Panc1 (cell line): ENCODE data around the gene ALG14. TPM values are rescaled to one million over a fixed set of nuclear protein-coding genes. Genes with fewer than 3 reads are reported as not detected.

ENCODE experiments used
- ATAC-seq: fragments of 200-7000 bp; cut with Tn5 transposase; 2 replicates; pipeline ENCODE4 v1.9.1; 2020; ENCODE audit warnings: mild to moderate bottlenecking, moderate library complexity
- BruUV-seq: library from RNA; stranded (reverse); fragments of 400-500 nt; replicated peaks from 2 replicates; lab custom pipeline; 2021; lab: Mats Ljungman, UMichigan
- CTCF ChIA-PET: fragments of 300-600 bp; sonication (Branson Sonifier 250); formaldehyde crosslinking; loops from one replicate; lab custom pipeline; 2022; ENCODE audit warnings: antibody characterized with exemption; lab: Charles Lee
- POLR2A ChIA-PET: fragments of 300-600 bp; sonication (Branson Sonifier 250); formaldehyde crosslinking; loops from one replicate; lab custom pipeline; 2022; ENCODE audit warnings: antibody characterized with exemption; lab: Charles Lee
- DNase-seq: peaks from one replicate; pipeline ENCODE4 v3.0.0-alpha.2; 2010; ENCODE audit warnings: low read depth, low spot score
- H3K27ac ChIP-seq: 2 replicates; pipeline ENCODE4 v1.5.1; 2011; ENCODE audit warnings: mild to moderate bottlenecking, low read length, inconsistent platforms
- H3K27me3 ChIP-seq: fragments of 200-500 bp; sonication (Bioruptor generic); 2 replicates; pipeline ENCODE4 v1.6.0; 2014; ENCODE audit warnings: low read length, inconsistent platforms; ENCODE audit not compliant: control insufficient read depth, insufficient read depth
- H3K36me3 ChIP-seq: fragments of 200-500 bp; sonication (Bioruptor generic); 2 replicates; pipeline ENCODE4 v1.5.1; 2014; ENCODE audit warnings: inconsistent platforms, mild to moderate bottlenecking, low read length, moderate library complexity; ENCODE audit not compliant: control insufficient read depth, insufficient read depth
- H3K4me1 ChIP-seq: 2 replicates; pipeline ENCODE4 v1.5.1; 2011; ENCODE audit warnings: inconsistent platforms, mild to moderate bottlenecking, low read length, moderate library complexity; ENCODE audit not compliant: control insufficient read depth, insufficient read depth
- H3K4me3 ChIP-seq, 2 experiments: 2 replicates each; pipeline ENCODE4 v1.5.1; 2011 to 2012; ENCODE audit warnings: low read depth in 2 of 2, low read length in 2 of 2, mild to moderate bottlenecking in 2 of 2, inconsistent platforms in 1 of 2, moderate library complexity in 1 of 2
- H3K9me3 ChIP-seq: fragments of 200-500 bp; sonication (Bioruptor generic); 2 replicates; pipeline ENCODE4 v1.5.1; 2014; ENCODE audit warnings: low read depth, mild to moderate bottlenecking, inconsistent platforms, low read length, moderate library complexity; ENCODE audit not compliant: control insufficient read depth, insufficient read depth
- POLR2AphosphoS5 ChIP-seq: IDR thresholded peaks from 2 replicates; pipeline ENCODE4 v1.6.1; 2012; ENCODE audit warnings: mild to moderate bottlenecking, low read depth, low read length, moderate library complexity
- SIN3A ChIP-seq: IDR thresholded peaks from 2 replicates; pipeline ENCODE4 v1.6.1; 2012; ENCODE audit warnings: low read depth, mild to moderate bottlenecking, low read length, moderate library complexity, borderline replicate concordance; ENCODE audit not compliant: insufficient read depth
- TCF7L2 ChIP-seq: IDR thresholded peaks from 2 replicates; pipeline ENCODE4 v1.6.1; 2011; ENCODE audit warnings: mild to moderate bottlenecking, low read depth, low read length, inconsistent platforms
- in situ Hi-C: cut with HindIII; loops from 2 replicates; pipeline ENCODE4 v1.10.0; 2016; ENCODE audit warnings: low sequenced_read_pairs, low pct_unique_long_range_greater_than_20kb
- intact Hi-C: fragments of 100-400 bp; cut with micrococcal nuclease; formaldehyde crosslinking; loops from one replicate; pipeline ENCODE4 v1.10.0; 2022; ENCODE audit not compliant: unreplicated experiment
- total RNA-seq: library from RNA; stranded (reverse); gene quantifications from one replicate; pipeline ENCODE4 v1.2.1, GENCODE V29; 2021; ENCODE audit not compliant: unreplicated experiment
- TF ChIP-seq, protein P1 (sequence below), 2 experiments: IDR thresholded peaks; 2 replicates each; pipeline ENCODE4 v1.6.1; 2011 to 2012; ENCODE audit warnings: low read depth in 2 of 2, control low read depth in 1 of 2, low read length in 1 of 2, mild to moderate bottlenecking in 1 of 2, moderate library complexity in 1 of 2; ENCODE audit not compliant: insufficient read depth in 1 of 2
- TF ChIP-seq, protein P2 (sequence below): fragments of 450-650 bp; IDR thresholded peaks from 2 replicates; pipeline ENCODE4 v1.5.1; 2017; ENCODE audit warnings: mild to moderate bottlenecking

Gene ALG14
- total RNA-seq, 1 experiment from 2014 or later: 4.1 TPM

DNA sequence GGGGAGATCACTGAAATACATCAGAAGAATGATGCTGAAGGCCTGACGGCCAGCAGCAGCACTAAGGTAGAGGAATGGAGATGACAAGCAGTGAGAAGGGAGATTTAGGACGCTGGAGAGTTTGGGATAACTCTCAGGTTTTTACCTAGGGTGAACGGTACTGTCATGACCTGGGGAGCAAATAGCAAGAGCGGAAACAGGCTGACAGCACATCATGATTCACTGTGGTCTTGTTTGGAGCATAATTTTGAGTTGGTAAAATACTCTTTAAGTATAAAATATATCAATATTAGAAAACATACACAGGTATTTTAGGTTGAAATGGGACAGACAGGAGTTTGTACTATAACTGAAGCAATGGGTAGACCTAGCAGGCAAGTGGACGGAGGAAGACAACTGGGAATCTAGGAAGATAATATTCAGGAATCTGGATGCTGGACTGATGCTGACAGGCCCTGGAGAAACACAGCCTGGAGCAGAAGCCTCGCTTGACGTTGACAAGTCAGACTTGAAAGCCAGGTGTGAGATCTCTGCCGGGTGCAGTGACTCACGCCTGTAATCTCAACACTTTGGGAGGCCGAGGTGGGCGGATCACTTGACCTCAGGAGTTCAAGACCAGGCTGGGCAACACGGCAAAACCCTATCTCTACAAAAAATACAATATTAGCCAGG is 33.3 kb downstream of the ALG14 start:
- in situ Hi-C loops (no loop called here), intact Hi-C loops (loop anchor here (5.0 kb wide), 1 partner anchor 112 kb away; the partner anchor contains the start of gene CNN3)
- Histone ChIP-seq H3K27ac (no peak overlapping the region), H3K9me3 (no peaks in the 10 kb centered on the region), H3K27me3 (no peaks in the 10 kb centered on the region), H3K36me3 (no peaks in the 10 kb centered on the region; the same call in 1 of the 2 replicates), H3K4me1 (no peaks in the 10 kb centered on the region), H3K4me3 (no peak overlapping the region)
- ATAC-seq (no peak), DNase-seq (no peak)
- TF ChIP-seq, protein P1, sequence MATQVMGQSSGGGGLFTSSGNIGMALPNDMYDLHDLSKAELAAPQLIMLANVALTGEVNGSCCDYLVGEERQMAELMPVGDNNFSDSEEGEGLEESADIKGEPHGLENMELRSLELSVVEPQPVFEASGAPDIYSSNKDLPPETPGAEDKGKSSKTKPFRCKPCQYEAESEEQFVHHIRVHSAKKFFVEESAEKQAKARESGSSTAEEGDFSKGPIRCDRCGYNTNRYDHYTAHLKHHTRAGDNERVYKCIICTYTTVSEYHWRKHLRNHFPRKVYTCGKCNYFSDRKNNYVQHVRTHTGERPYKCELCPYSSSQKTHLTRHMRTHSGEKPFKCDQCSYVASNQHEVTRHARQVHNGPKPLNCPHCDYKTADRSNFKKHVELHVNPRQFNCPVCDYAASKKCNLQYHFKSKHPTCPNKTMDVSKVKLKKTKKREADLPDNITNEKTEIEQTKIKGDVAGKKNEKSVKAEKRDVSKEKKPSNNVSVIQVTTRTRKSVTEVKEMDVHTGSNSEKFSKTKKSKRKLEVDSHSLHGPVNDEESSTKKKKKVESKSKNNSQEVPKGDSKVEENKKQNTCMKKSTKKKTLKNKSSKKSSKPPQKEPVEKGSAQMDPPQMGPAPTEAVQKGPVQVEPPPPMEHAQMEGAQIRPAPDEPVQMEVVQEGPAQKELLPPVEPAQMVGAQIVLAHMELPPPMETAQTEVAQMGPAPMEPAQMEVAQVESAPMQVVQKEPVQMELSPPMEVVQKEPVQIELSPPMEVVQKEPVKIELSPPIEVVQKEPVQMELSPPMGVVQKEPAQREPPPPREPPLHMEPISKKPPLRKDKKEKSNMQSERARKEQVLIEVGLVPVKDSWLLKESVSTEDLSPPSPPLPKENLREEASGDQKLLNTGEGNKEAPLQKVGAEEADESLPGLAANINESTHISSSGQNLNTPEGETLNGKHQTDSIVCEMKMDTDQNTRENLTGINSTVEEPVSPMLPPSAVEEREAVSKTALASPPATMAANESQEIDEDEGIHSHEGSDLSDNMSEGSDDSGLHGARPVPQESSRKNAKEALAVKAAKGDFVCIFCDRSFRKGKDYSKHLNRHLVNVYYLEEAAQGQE (IDR thresholded peaks at IDR 0.05; ENCODE audit: insufficient read depth in 1 of 2, low read depth in 2 of 2, low read length in 1 of 2): no peak
- TF ChIP-seq POLR2AphosphoS5 (no peak), TCF7L2 (no peak), SIN3A (no peak)
- TF ChIP-seq, protein P2, sequence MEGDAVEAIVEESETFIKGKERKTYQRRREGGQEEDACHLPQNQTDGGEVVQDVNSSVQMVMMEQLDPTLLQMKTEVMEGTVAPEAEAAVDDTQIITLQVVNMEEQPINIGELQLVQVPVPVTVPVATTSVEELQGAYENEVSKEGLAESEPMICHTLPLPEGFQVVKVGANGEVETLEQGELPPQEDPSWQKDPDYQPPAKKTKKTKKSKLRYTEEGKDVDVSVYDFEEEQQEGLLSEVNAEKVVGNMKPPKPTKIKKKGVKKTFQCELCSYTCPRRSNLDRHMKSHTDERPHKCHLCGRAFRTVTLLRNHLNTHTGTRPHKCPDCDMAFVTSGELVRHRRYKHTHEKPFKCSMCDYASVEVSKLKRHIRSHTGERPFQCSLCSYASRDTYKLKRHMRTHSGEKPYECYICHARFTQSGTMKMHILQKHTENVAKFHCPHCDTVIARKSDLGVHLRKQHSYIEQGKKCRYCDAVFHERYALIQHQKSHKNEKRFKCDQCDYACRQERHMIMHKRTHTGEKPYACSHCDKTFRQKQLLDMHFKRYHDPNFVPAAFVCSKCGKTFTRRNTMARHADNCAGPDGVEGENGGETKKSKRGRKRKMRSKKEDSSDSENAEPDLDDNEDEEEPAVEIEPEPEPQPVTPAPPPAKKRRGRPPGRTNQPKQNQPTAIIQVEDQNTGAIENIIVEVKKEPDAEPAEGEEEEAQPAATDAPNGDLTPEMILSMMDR: no peak
- CTCF ChIA-PET: no interaction called here
- POLR2A ChIA-PET: no interaction called here
- BruUV-seq: no TSS peak

DNA sequence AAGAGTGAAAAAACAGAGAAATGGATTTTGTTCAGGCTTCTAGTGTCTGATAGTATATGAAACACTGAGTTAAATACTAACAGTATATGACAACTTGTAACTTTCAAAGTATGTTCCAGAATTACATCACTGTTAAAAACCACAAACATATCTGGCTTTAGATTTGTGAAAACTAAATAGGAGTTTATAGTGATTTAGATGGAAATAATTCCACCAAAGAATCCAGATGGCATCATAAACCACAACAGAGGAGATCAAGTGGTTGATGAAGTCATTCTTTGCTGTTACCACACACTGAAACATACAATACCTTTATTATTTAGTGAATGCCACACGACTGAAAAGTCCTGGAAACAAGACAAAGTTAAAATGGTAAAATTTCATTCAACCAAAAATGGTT is 37.2 kb downstream of the ALG14 start:
- H3K27me3 ChIP-seq: no peaks in the 10 kb centered on the region
- H3K4me1 ChIP-seq: no peaks in the 10 kb centered on the region
- no TSS peak for BruUV-seq
- in situ Hi-C loops (no loop called here), intact Hi-C loops (no loop called here)
- ATAC-seq: no peak
- no peaks in the 10 kb centered on the region for H3K9me3 ChIP-seq
- H3K36me3 ChIP-seq: no peaks in the 10 kb centered on the region
- DNase-seq: no peak
- H3K4me3 ChIP-seq: no peak overlapping the region
- H3K27ac ChIP-seq: no peak overlapping the region
- TF ChIP-seq, protein P1 (IDR thresholded peaks at IDR 0.05; ENCODE audit: insufficient read depth in 1 of 2, low read depth in 2 of 2, low read length in 1 of 2): no peak
- TF ChIP-seq SIN3A (no peak), TCF7L2 (no peak), POLR2AphosphoS5 (no peak)
- TF ChIP-seq, protein P2: no peak
- CTCF ChIA-PET: no interaction called here
- POLR2A ChIA-PET: no interaction called here
